Activated naive CD8-positive, alpha-beta T cell treated with anti-CD3 and anti-CD28 coated beads, Interleukin-2, amount 50 U/mL, for 16 hours (primary cell): Measurements from ENCODE around the gene NEDD8.

Source experiments
- DNase-seq: peaks from one replicate; pipeline ENCODE4 v3.0.0-alpha.2; 2020; ENCODE audit warnings: low read depth, low spot score

NEDD8 gene

GRCh38 chr14:24263848-24264247 lies 31.7 kb upstream of the NEDD8 start:
- DNase-seq: no peak

DNA sequence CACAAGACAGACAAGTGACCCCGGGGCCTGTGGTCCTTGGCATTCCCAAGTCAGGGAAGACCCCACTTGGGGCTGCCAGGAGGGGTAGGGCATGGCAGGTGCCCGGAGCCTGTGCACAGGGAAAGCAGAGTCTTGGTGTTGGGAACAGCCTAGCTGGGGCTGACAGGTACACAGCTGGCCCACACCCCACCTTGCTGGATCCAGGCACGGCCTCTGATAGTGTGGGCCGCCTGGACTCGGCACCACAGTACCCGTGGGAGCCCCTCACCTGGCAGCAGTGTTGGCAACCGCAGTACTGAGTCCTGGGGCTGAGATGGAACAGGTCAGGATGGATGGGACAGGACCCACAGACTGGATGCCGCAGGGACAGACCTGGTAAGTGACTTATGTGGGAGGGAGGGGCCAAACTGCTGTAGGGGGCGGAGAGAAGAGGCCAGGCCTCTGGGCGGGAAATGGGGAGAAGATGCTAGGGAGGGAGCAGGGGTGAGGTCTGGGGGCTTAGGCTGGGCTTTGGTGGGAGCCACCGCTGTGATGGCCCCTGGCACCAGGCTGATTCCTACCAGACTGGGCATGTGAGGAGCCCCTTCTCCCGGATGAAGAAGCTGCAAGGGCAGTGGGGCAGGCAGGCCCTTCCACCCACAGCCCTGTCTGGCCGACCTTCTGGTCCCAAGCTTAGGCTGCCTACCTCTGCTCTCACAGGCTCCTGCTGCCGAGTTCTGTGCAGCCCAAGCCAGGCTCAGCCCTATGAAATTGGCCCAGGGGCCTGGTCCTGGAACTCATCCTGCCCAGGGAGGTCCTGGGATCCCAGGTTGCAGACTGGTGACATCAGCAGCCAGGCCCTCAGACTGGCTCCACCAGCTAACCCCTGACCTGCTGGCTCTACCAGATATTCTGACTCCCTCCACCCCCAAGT lies 30.9 kb upstream of the NEDD8 start, which contains the start of gene TGM1:
TSS of gene TGM1 (minus strand) at position 357 of the 913 bp plus-strand sequence. CDS start 825 bp downstream, outside the sequence.
- no peak for DNase-seq

DNA sequence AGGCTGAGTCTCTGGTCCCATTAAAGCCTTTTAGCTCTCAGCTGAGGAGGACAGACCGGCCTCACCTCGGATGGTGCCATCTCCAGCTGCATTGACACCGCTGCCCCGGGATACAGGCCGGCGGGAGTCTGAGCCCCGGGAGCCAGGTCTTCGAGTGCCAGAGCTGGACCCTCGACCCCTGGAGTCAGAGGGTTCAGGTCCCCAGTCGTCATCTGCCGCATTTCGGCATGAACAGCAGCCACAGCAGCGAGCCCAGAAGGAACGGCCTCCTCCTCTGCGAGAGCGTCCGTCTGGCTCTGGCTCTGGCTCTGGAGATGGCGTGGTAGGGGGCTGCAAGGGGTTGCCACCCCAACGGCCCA lies 29.8 kb upstream of the NEDD8 start:
- no peak for DNase-seq

DNA sequence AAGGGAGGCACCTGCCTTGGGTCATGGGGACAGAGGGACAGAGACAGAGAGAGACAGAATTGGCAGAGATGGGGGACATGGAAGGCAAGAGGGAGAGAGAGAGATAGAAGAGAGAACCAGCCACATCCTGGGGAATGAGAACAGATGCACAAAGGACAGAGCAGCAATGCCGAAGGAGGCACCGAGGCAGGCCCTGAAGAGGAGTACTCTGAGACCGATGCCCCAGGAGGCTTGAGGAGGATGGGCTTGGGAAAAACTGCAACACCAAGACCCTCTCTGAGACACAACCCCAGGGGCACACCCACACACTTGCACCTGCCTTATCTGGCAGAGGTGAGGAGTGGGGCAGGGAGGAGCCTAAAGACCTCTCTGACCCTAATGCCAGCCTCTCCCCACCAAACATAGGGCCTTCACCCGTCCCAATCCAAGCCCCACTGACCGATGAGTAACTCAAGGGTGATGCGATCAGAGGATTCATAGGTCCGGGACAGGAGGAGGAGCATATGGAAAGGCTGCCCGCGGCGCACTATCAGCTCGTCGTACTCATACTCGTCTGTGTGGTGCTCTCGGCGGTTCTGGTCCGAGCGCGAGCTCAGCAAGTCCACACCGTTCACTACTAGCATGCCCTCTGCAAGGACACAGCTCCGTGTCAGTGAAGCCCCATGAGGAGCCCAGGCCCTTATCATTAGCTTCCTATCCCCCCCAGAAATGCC lies 29.2 kb upstream of the NEDD8 start:
- no peak for DNase-seq

DNA sequence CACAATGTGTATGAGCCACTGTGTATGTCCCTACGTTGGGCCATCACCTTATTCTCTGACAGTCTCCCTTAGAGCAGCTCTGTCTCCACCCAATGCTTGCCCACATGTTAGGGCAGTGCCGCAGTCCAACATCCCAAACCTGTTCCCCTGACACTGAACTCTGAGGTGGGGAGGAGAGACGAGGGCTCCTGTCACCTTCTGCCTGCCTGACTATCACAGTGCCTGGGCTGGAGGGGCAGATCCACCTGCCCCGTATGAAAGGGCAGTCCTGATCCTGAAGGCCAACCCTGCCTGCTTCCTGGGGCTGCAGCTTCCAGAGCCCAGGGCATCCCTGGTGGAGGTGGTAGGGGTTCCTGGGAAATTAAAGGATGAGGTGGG lies 28.6 kb upstream of the NEDD8 start:
- DNase-seq: no peak

- DNase-seq: no peak
Observed at GRCh38 chr14:24260026-24260779, 28.0 kb upstream of the NEDD8 start.

- no peak for DNase-seq
Observed at GRCh38 chr14:24259282-24260025, 27.3 kb upstream of the NEDD8 start.

GRCh38 chr14:24258548-24259265 lies 26.5 kb upstream of the NEDD8 start:
- DNase-seq: no peak

DNA sequence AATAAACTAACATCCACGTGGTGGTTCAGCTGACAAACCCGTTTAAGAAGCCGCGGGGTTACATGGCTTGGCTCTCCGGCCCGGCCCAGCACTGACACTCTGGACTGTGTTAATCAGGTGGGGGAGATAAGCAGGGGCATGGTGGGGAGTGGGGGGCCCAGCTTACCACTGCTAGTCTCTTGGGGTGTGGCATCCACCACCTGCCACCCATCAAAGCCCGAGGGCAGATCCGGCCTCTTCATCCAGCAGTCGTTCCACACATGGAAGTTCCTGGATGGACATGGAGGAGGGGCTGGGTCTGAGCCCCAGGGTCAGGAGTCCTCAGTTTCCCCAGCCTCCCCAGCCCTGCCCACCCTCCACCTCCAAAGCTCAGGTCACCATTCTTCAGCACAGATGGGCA lies 26.0 kb upstream of the NEDD8 start:
- no peak for DNase-seq

GRCh38 chr14:24256960-24257359 lies 24.8 kb upstream of the NEDD8 start:
- no peak for DNase-seq

DNA sequence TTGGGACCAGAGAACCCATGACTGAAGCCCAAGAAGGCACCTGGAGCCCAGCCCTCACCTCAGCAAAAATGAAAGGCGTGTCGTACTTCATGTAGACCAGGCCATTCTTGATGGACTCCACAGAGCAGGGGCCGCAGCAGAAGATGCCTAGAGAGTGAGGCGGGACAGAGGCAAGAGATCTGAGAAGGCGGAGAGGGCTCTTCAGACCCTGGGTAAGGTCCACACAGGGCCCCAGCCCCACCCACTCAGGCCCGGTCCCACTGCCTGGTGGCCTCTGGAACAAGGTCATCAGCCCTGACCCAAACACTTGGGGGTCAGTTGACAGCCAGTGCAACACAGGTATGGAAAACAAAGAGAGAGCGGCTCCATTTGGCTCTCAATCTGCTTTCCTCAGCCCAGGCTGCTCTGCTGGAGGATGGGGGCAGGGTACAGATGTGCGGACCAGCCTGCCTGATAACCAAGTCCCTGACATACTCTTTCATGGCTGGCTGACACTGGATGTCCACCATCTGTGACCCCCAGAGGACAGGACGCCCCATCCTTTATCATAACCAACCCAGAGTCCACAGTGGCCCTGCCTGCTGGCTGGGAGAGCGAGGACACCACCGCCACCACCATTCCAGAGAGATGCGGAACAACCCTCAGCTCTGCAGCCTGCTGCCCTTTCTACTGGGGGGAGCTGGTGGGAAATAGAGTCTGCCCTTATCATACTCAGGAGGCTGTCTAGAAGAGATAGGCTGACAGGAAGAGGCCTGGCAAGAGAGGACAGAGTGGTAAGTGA lies 24.0 kb upstream of the NEDD8 start:
- DNase-seq: no peak

DNA sequence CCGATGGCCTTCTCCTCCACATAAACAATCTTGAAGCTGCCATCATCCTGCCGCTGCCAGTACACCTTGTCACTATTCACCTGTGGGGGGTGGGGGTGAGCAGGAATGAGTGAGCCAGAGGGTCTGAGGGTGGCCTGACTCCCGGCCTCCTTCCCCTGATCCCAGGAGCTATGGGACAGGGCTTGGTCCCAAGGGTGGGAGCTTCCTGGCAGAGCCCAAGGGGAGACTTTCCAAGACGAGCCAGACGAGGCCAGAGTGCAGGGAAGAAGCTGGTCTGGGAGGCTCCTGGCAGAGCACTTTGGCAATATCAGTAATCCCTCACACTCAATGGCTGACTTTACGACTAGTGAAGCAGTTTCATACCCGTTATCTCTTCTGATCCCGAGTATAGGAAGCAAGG lies 23.3 kb upstream of the NEDD8 start:
- no peak for DNase-seq

DNA sequence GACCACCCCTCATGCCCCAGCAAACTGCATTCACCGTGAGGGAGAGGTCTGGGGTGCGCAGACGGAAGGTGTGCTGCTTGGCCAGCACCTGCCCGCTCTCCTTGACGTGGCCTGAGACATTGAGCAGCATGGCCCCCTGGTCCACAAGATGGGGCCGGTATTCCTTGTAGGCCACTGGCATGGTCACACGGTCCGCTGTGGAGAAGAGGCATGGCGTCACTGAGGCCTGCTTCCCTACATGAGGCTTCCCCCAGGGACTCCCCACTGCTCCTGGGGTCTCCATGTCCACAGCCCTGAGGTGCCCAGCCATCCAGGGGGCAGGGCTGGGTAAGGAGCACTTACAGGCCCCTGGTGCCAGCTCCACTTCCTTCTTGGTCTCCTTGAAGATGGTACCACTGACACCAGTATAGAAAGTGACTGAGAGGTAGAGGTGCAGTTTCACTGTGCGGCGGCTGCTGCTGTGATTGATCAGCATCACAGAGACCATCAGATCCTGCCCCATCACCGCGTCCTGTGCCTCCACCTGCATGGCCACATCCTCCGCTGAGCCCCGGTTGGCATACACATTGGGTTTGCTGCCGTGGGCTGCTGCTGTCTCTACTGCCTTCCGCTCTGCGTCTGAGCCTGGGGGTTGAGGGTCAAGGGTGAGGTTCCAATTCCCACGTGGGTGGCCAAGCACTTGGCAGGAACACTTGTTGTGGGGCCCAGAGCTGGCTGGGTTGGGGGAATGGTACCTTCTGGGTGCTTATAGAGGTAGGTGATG lies 22.6 kb upstream of the NEDD8 start:
- no peak for DNase-seq

GRCh38 chr14:24253936-24254335 lies 21.8 kb upstream of the NEDD8 start:
- DNase-seq: no peak

DNA sequence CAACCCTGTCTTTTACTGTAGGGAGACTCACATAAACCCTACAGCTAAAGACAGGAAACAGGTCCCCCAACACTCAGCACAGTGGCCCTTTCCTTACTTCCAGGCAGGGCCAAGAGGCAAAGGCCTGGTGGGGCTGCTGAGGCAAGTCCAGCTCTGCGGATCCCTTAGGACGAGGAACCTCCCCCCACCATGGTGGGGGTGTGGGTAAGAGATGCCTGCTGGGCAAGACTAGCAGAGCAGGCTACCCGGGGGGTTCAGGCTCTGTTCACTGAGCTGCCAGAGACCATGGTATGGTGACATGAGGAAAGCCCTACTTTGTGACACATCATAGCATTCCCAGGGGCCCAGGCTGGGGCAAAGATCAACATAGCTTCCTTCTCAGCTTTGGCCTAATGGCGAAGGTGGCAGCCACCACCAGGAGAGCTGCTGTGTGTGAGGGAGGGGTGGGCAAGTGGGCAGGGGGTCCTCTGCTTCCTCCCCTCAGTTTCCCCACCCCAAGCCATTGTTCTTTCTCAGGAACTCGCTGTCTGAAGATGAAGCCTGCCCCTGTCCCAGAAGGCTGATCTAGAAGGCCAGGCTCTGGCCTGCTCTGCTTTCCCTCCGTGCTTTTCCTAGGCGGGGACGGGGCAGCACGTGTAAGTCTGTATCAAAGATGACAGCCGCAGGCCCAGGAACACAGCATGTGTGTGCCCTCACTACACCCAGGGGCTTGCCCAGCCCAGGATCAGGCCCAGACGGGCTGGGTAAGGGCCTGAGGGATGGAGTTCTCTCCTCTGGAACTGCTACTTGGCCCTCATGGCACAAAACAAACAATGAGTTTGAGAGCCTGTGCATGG lies 20.3 kb upstream of the NEDD8 start:
- no peak for DNase-seq

DNA sequence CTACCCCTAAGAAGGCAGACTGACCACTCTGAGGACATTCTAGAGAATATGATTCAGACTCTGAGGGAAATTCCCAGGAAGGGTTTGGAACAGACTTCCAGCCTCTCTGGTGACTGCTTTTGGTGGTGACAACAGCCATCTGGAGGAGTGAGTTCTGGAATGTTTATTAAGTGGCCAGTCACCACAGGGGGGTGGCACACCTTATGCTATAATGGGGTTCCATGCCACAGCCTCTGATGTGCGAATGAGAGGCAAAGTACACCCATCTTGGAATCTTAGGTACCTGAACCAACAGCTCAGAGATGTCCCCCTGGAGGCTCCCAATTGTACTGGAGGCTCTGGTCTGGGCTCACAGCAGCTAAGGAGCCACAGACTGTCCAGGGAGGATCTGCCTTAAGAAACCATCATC lies 19.7 kb upstream of the NEDD8 start:
- no peak for DNase-seq

DNA sequence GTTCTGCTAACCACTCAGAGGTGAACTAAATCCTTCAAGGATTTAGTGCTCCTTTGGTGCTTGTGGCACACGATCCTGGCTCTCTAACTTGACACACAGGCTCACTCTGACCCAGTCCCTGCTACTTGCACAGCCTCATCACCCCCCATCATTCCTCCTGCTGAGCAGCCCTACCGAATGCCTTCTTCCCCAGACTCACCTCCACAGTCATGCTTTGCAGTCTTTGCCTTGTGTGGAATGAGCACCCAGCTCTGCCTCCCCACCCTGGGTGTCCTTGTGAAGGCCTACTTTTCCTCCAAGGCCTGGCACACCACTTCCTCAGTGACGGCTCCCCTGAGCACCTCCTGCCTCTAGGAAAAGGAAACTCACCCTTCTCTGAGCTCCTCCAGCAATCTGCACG lies 18.2 kb upstream of the NEDD8 start:
- no peak for DNase-seq

- no peak for DNase-seq
Observed at GRCh38 chr14:24249230-24250021, 17.3 kb upstream of the NEDD8 start.
